H1 (cell line): Measurements from ENCODE around the gene EPB41L5. TPM values are rescaled to one million over a fixed set of nuclear protein-coding genes. Genes with fewer than 3 reads are reported as not detected.

ENCODE experiments used
- FOSL1 ChIP-seq: IDR thresholded peaks from 2 replicates; pipeline ENCODE4 v1.6.1; 2011; ENCODE audit warnings: mild to moderate bottlenecking, low read depth, low read length, moderate library complexity; ENCODE audit not compliant: insufficient read depth
- POLR2A ChIP-seq, 2 experiments: IDR thresholded peaks; 1 replicate in 1 of 2; 2 replicates in 1 of 2; pipeline ENCODE4 v1.6.1; 2011; ENCODE audit warnings: low read depth in 2 of 2, low read length in 2 of 2, mild to moderate bottlenecking in 2 of 2; ENCODE audit errors: control extremely low read depth in 1 of 2
- RBBP5 ChIP-seq: IDR thresholded peaks from 2 replicates; pipeline ENCODE4 v1.7.1; 2012; ENCODE audit warnings: low read depth, mild to moderate bottlenecking, inconsistent platforms, low read length, moderate library complexity, borderline replicate concordance
- SIX5 ChIP-seq: IDR thresholded peaks from 2 replicates; pipeline ENCODE4 v1.6.1; 2011; ENCODE audit warnings: mild to moderate bottlenecking, low read depth, low read length
- SRF ChIP-seq: IDR thresholded peaks from 2 replicates; pipeline ENCODE4 v1.6.1; 2011; ENCODE audit warnings: mild to moderate bottlenecking, low read depth, low read length, moderate library complexity
- TAF7 ChIP-seq: optimal IDR thresholded peaks from 2 replicates; pipeline ENCODE3; 2011; ENCODE audit warnings: low read depth, mild to moderate bottlenecking, inconsistent platforms, low read length, moderate library complexity, borderline replicate concordance
- polyA plus RNA-seq, 7 experiments: library from polyadenylated mRNA; depleted of rRNA in 3 of 7; stranded (reverse) in 5 of 7; unstranded in 2 of 7; fragments of >200 nt in 5 of 7; fragments of 200-250 nt in 2 of 7; gene quantifications; 1 replicate in 5 of 7; 2 replicates in 1 of 7; 4 replicates in 1 of 7; pipeline versions ENCODE4 v1.2.1 to v1.2.3, GENCODE V29; 2011 to 2013; ENCODE audit warnings: missing spikeins in 2 of 7, mixed read lengths in 2 of 7
- total RNA-seq: library from RNA; stranded (reverse); fragmentation: NEBNext Ultra II Directional; extraction: Animal tissue kit (Norgen Biotek cat#: 25700); gene quantifications from 2 replicates; pipeline ENCODE4 v1.2.1, GENCODE V29; 2021

The EPB41L5 gene
- total and polyA plus RNA-seq, 2 of the 8 experiments (the other 6 are each of a cell fraction or from before 2014, with no cell fraction given) = 13.5 to 32.3 TPM

DNA sequence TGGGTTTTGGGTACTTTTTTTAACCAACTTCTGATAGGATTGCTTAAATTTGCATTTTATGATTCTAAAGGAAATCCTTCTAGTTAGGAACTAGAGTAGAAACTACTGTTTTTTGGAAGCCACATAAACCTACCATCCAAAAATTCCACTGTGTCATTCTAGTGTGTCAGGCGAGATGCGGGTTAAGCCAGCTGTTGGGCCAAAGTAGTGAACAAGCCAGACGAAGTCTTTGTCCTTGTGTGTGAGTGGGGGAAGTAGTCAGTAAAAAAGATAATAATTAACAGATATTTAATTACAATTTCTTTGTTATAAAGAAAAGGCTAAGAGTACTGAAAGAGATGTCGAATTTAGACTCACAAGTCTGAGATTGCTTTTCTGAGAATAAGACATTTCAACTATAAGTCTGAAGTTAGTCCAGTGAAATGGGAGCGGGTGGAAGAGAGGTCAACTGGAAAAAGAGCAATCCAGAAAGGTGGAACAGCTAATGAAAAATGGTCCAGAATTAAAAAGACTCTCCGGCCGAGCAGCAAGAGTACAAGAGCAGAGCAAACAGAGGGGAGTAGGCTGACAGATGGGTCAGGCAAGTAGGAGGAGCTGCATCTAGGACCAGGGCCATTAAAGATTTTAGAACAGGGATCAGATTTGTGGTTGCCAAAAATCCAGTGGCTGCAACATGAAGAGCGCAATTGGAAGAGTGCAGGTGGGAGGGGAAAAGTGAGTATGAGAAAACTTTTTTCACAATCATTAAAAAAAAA lies 1.5 kb downstream of the EPB41L5 start (continued):
- TF ChIP-seq FOSL1 = no peak
- TF ChIP-seq POLR2A (IDR thresholded peaks at IDR 0.05; ENCODE audit: control extremely low read depth in 1 of 2, low read depth in 2 of 2, low read length in 2 of 2) = no peak
- no peak for TF ChIP-seq TAF7
- TF ChIP-seq SIX5 = no peak
- no peak for TF ChIP-seq SRF
- TF ChIP-seq RBBP5 = no peak
